HG02571 (cell line): ENCODE measurements around the gene ZSWIM2.
"Not testable (repeated sequence)": the region's sequence is repeated elsewhere in the genome, so short reads cannot be mapped to it uniquely, and the experiment has no call there.

Experiments
- ATAC-seq: cut with Tn5 transposase; IDR thresholded peaks from one replicate; pipeline ENCODE4 v1.9.1; 2021; ENCODE audit warnings: mild to moderate bottlenecking, moderate library complexity; ENCODE audit not compliant: unreplicated experiment

Gene ZSWIM2

DNA sequence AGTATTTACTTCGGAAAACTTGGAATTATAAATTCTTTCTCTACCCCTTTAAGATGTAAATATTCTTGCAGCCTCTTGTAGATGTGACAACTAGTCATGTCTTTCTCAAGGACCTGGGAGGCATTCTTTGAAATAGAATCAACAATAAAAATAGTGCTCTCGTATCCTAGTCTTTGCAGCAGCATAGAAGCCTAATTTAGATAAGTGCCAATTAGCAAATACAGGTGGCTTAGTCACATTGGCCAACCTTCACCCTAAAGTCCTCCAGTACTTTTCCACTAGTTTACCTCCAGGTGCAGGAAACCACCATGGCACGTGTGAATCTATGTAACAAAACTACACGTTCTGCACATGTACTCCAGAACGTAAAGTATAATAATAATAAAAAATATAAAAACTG is 3.5 kb upstream of the ZSWIM2 start:
- ATAC-seq: no peak

DNA sequence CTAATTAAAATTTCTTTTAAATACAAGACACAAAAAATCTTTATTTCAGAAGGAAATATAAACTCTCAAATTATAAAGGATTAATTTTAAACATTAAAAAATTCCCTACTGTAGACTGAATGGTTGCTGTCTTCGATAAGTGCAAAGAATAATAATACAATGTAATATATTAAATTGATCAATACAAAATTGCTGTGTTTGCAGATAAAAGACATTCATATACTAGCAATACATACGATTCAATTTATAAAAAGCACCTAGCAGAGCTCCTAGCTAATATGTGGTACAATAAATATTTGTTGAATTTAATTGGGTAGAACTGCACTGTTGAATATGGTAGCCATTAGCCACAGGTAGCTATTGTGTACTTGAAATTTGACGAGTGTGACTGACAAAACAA is 6.6 kb downstream of the ZSWIM2 start:
- no peak for ATAC-seq

DNA sequence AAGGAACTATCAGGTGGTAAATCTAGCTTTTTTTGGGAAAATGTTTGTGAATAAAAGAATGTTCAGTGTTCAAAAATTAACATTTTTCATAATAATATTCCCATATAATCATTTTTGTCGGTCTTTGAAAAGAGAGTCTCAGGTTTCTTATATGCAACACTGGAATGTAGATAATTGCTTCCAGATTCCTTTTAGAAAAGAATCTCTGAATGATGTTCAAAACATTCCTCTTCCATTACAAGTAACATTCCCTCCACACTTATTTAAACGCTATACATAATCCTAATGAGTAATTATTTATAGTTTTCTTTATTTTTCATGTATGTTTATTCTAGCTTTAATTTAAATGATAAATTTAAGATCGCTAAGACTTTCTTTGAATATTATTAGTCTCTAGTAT is 7.0 kb downstream of the ZSWIM2 start:
- ATAC-seq: no peak

DNA sequence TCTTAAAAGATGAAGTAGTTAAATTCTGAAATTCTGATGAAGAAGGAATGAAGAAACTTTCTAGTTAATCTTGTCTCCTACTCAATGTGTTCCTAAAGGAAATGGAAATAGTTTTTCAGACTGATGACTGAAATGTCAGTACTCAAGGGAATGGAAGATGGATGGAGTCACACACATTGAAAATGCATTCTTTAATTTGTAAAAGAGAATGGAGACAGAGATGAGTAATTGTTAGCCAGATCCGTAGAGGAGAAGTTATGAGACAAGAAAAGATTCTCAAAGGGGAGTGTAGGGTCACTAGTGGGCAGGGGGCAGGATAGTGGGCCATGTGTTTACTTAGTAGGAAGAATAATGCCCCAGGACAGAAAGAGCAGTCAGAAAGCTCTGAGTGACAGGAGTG is 13.3 kb downstream of the ZSWIM2 start:
- ATAC-seq: no peak

DNA sequence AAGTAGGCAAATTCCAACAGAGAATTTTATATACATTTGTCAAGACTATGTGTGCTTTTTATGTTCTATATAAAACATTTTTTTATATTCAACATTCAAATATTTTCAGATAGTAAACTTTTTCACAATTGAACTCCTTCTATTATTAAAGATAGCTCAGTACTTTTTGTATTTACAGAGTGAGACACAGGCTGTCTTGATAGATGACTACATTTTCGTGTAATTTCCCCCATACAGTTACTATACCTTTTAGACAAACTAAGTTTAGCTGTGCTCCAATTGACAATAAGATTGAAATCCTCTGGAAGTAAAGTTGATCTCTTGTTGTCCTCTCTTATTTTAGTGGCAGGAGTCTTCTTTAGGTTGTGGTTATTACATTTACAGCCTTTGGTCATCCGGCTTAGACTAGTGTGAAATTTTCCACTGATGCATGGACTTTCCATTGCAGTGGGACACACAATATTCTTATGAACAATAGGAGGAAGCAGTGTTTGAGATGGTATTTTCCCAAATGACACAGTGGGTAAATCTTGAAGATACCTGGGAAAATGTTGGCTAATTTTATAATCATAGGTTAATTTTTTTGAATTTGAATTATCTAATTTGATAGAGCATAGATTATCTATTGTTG is 21.0 kb downstream of the ZSWIM2 start:
- no peak for ATAC-seq

DNA sequence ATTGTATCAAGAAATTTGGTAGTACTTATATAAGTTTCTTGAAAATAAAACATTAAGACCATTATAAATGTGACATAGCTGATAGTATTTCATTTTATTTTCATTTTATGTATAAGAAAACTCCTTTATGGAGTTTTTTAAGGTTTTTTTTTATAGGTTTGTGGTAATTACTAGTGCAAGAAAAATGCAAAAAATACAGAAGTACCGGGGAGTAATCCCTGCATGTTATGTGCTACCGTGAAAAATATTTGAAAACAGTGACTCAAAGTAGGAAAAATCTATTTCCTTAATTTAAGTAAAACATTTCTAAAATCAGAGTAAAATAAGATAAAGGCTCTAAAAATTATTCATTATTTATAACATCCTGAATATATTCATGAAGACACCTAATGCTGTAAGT is 21.6 kb downstream of the ZSWIM2 start:
- ATAC-seq: no peak

DNA sequence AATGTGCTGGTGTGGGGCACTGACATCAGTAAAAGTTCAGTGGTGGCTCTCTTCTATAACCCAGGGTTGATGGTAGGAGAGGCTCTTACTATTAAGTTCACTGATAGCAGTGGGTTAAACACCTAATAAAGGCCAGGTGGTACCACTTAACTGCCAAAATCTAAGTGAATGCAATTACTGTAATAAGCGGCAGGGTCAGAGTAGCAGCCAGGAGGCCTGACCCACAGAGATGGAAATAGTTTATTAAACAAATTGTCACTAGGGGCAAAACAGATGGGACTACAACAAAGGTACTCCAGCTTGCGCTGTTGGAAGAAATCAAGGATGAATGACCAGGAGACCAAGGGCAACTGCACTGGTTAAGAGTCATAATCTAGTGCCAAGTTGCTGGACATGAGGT is 26.6 kb downstream of the ZSWIM2 start:
- ATAC-seq: no peak

DNA sequence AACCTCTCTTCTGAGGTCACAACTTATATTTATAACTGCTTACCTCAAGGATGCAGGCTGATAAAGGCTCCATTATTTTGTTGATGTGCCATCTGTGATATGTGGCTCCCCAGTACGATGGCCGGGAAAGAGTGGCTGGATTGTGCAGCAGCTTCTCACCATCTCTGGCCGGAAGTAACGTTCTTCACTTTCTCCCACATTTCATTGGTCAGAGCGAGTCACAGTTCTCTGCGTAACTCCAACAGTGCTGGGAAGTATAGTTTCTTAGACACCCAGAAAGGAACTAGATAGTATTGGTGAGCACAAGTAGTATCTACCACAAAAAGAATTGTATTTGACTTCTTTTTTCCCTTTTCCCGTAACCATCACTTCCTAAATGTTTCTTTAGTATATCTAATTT is 28.7 kb downstream of the ZSWIM2 start:
- ATAC-seq: no peak

DNA sequence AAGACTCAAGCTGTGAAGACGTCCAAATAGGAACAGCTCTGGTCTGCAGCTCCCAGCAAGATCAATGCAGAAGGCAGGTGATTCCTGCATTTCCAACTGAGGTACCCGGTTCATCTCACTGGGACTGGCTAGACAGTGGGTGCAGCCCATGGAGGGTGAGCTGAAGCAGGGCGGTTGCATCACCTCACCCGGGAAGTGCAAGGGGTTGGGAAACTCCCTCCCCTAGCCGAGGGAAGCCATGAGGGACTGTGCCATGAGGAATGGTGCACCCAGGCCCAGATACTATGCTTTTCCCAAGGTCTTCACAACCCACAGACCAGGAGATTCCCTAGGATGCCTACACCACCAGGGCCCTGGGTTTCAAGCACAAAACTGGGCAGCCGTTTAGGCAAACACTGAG is 37.2 kb downstream of the ZSWIM2 start:
- not testable (repeated sequence) for ATAC-seq

DNA sequence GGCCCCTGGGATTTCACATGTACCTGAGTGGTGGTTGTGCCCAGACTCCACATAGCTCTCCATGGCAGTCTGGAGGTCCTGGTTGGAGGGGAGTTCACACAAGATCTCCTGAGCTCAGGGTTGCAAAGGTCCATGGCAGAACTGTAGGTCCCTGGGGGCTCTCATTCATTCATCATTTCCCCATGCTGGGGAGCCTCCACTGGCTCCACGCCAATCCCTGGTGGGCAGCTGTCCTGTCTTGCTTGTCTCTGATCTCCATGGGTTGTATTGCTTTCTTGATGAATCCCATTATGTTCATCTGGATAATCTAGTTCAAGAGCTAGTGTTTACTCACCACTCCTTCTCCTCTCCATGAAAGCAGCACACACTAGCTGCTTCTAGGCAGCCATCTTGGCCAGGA is 42.4 kb downstream of the ZSWIM2 start:
- no peak for ATAC-seq

DNA sequence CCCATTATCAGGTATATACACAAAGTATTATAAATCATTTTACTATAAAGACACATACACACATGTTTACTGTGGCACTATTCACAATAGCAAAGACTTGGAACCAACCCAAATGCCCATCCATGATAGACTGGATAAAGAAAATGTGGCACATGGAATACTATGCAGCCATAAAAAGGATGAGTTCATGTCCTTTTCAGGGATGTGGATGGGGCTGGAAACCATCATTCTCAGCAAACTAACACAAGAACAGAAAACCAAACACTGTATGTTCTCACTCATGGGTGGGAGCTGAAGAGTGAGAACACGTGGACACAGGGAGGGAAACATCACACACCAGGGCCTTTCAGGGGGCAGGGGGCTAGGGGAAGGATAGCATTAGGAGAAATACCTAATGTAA is 50.4 kb downstream of the ZSWIM2 start:
- ATAC-seq: not testable (repeated sequence)

DNA sequence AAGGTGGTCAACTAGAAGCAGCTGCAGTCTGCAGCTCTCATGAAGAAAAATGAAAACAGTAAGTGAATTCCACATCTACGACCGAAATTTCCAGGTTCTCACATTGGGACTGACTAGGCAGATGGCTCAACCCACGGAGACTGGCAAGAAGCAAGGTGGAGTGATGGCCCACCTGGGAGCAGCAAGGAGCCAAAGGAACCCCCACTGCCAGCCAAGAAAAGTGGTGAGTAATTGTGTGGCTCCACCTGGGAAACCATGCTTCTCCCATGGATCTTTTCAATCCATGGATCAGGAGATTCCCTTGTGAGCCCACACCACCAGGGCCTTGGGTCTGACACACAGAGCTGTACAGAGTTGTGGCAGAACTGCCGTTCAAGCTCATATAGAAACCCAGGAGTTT is 64.0 kb downstream of the ZSWIM2 start:
- no peak for ATAC-seq

DNA sequence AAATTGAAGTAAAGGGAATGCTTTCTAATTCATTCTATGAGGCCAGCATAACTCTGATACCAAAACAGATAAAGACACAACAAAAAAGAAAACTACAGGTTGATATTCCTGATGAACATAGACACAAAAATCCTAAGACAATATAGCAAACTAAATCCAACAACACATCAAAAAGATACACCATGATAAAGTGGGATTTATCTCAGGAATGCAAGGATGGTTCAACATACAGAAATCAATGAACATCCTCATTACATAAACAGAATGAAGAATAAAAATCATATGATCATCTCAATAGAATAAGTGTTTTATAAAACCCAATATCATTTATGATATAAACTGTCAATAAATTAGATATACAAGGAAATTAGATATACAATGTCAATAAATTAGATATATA is 65.7 kb downstream of the ZSWIM2 start:
- ATAC-seq: no peak

DNA sequence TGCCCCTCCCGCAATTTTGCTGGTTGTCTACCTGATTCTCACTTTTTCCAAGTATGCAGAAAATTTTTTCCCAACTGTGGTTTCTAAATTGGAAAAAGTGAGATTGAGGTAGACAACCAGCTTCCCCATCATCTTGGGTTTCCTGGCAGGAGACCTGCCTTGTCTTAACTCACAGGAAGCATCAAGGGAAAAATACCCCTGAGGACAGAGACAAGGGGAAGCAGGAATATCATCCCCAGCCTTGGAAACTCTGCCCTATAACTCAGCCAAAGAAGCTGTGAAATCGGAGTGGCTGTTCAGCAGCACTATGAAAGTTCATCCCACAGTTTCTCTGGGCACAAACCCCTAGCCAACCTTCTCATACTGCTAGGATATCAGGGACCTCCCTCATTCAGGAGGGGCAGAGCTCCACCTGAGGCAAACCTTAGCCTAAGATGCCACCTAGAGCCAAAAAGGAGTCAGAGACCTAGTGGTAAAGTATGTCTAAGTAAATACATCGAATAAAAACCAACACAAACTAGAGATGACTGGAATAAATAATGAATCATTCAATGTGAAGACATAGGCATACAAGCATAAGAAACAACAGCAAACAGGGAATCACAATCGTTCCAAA is 68.2 kb downstream of the ZSWIM2 start:
- ATAC-seq: no peak
